Lung (tissue), 12 donors: ENCODE results near the gene TMEM156. TPM values are rescaled to one million over a fixed set of nuclear protein-coding genes. Genes with fewer than 3 reads are reported as not detected.
A peak's percentile ranks its signal among the peaks of the same experiment; 100 is the strongest.

Source experiments
- ATAC-seq: fragments of 200-7000 bp; cut with Tn5 transposase; one replicate; pipeline ENCODE4 v1.9.1; 2020; ENCODE audit warnings: moderate number of reproducible peaks; ENCODE audit not compliant: insufficient read depth, low FRiP score
- DNase-seq, 3 donors: peaks; one replicate each; pipeline ENCODE4 v3.0.0-alpha.2; 2013 to 2017
- H3K27ac ChIP-seq, 2 donors: one replicate each; pipeline ENCODE4 v1.5.1; 2013; ENCODE audit warnings: mild to moderate bottlenecking in 2 of 2, moderate library complexity in 2 of 2, control low read depth in 1 of 2, inconsistent platforms in 1 of 2, low read depth in 1 of 2, low read length in 1 of 2
- H3K27me3 ChIP-seq, 3 donors: one replicate each; pipeline ENCODE4 v1.5.1; 2013; ENCODE audit warnings: low read length in 2 of 3; ENCODE audit not compliant: control insufficient read depth in 3 of 3, insufficient read depth in 3 of 3
- H3K36me3 ChIP-seq, 4 donors: one replicate each; pipeline ENCODE4 v1.5.1; 2013; ENCODE audit warnings: low read length in 4 of 4, mild to moderate bottlenecking in 1 of 4, moderate library complexity in 1 of 4; ENCODE audit not compliant: control insufficient read depth in 4 of 4, insufficient read depth in 4 of 4
- H3K4me1 ChIP-seq, 5 donors: one replicate each; pipeline ENCODE4 v1.5.1; 2013; ENCODE audit warnings: low read length in 5 of 5, mild to moderate bottlenecking in 2 of 5, moderate library complexity in 1 of 5; ENCODE audit not compliant: control insufficient read depth in 5 of 5, insufficient read depth in 5 of 5
- H3K4me3 ChIP-seq: one replicate; pipeline ENCODE4 v1.5.1; 2013; ENCODE audit warnings: mild to moderate bottlenecking, control low read depth, moderate library complexity
- H3K9ac ChIP-seq, 2 donors: one replicate each; pipeline ENCODE4 v1.5.1; 2013; ENCODE audit warnings: low read length in 2 of 2, control low read depth in 1 of 2; ENCODE audit not compliant: insufficient read depth in 1 of 2
- H3K9me3 ChIP-seq, 4 donors: one replicate each; pipeline ENCODE4 v1.5.1; 2013; ENCODE audit warnings: low read length in 3 of 4, mild to moderate bottlenecking in 1 of 4, moderate library complexity in 1 of 4; ENCODE audit not compliant: control insufficient read depth in 4 of 4, insufficient read depth in 3 of 4
- CTCF ChIP-seq: IDR thresholded peaks from 2 replicates; pipeline ENCODE4 v1.5.1; 2012; ENCODE audit warnings: mild to moderate bottlenecking; ENCODE audit errors: control extremely low read depth, extremely low read depth
- WGBS, 2 donors: extraction: QIAGEN DNeasy Blood & Tissue Kit; methylation state at CpG; one replicate each; pipeline ENCODE4 v1.1.7; 2013; 5-methylcytosine and 5-hydroxymethylcytosine counted together
- polyA plus RNA-seq, 2 donors: library from polyadenylated mRNA; stranded (reverse); fragments of 200-250 nt; gene quantifications; one replicate each; pipeline ENCODE4 v1.2.1, GENCODE V29; 2013
- total RNA-seq, 2 donors: library from RNA; depleted of rRNA in 1 of 2; stranded (reverse); fragments of >200 nt in 1 of 2; gene quantifications; one replicate each; pipeline ENCODE4 v1.2.1, GENCODE V29; 2014 to 2021
- donor health status: control.
- donor health status: control.
- donor health status: Bipolar disorder and iron deficiency.
- donor health status: healthy.
- donor health status: DM: yes; HTN: yes; CAD: no.

TMEM156 gene
- total and polyA plus RNA-seq, 4 donors = 0.95 to 3.5 (median 1.2) TPM

GRCh38 chr4:38983787-38984598 is 48.2 kb downstream of the TMEM156 start:
- H3K4me3 ChIP-seq = no peak overlapping the region
- H3K27me3 ChIP-seq = no peaks in the 10 kb centered on the region
- H3K4me1 ChIP-seq = no peaks in the 10 kb centered on the region
- peak in 1 of 3 donors; percentile 19 for DNase-seq
- no peak for TF ChIP-seq CTCF
- no peaks in the 10 kb centered on the region for H3K36me3 ChIP-seq
- no peaks in the 10 kb centered on the region for H3K9me3 ChIP-seq
- 75 to 83% methylated on average over 12 of the region's 12 CpGs for WGBS, 2 donors
- no peak overlapping the region for H3K9ac ChIP-seq
- no peak overlapping the region for H3K27ac ChIP-seq
- no peak for ATAC-seq

DNA sequence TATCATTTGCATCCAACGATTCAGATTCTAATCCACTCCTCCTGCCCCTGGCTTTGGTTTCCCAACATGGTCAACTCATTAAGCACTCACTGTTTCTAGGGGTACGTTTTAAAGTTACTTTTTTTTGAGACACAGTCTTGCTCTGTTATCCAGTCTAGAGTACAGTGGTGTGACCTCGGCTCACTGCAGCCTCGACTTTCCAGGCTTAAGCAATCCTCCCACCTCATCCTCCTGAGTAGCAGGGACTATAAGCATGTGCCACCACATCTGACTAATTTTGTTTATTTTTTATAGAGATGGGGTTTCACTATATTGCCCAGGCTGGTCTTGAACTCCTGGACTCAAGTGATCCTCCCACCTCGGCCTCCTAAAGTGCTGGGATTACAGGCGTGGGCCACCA is 48.9 kb downstream of the TMEM156 start:
- Histone ChIP-seq H3K4me1 (no peaks in the 10 kb centered on the region), H3K4me3 (no peak overlapping the region), H3K36me3 (no peaks in the 10 kb centered on the region), H3K9ac (no peak overlapping the region), H3K27me3 (no peaks in the 10 kb centered on the region), H3K27ac (no peak overlapping the region), H3K9me3 (no peaks in the 10 kb centered on the region)
- ATAC-seq (no peak), DNase-seq (no peak)
- 90 to 94% methylated on average over 6 of the region's 6 CpGs for WGBS, 2 donors
- no peak for TF ChIP-seq CTCF

DNA sequence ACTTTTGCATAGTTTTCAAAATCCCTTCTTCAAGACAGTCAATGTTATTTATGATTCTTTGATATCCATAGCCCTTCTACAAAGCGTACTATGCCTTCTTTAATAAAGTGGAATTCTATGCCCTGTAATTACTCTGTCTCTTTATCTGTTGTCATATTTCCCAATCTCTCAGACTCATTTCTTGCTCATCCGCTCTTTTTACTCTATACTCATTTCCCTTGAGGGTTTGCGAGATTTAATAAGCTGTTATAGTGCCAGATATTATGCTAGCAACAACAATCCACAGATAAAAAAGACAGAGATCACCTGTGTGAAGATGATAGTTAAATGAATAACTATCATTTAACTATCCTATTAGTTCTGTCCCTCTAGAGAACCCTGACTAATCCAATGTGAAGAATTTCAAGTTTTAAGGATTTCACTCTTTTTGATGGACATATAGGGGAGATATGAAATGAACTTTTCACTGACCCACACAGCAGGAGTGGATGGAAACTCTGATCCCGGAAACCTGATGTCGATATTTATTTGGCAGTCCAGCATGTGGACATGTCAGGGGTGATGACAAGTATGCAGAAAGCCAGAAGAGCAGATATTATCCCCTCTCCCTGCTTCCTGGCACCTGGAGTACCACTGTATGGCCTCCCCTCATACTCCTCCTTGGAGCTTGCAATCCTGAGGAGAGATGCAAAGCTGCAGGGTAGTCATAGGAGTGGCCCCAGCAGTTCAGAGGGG is 49.7 kb downstream of the TMEM156 start:
- Histone ChIP-seq H3K27ac (no peak overlapping the region), H3K36me3 (no peaks in the 10 kb centered on the region), H3K4me1 (no peaks in the 10 kb centered on the region), H3K27me3 (no peaks in the 10 kb centered on the region), H3K9ac (no peak overlapping the region), H3K9me3 (no peaks in the 10 kb centered on the region), H3K4me3 (no peak overlapping the region)
- ATAC-seq (no peak), DNase-seq (no peak)
- TF ChIP-seq CTCF = no peak
- 92 to 95% methylated on average over 5 of the region's 5 CpGs for WGBS, 2 donors
